Lung (tissue), 4 donors: ENCODE results near the gene FCMR. TPM values are rescaled to one million over a fixed set of nuclear protein-coding genes. Genes with fewer than 3 reads are reported as not detected.

Experiments
- polyA plus RNA-seq, 2 donors: library from polyadenylated mRNA; stranded (reverse); fragments of 200-250 nt; gene quantifications; one replicate each; pipeline ENCODE4 v1.2.1, GENCODE V29; 2013
- total RNA-seq, 2 donors: library from RNA; depleted of rRNA in 1 of 2; stranded (reverse); fragments of >200 nt in 1 of 2; gene quantifications; one replicate each; pipeline ENCODE4 v1.2.1, GENCODE V29; 2014 to 2021
- donor health status: Bipolar disorder and iron deficiency.
- donor health status: healthy.
- donor health status: DM: yes; HTN: yes; CAD: no.

Gene FCMR
- total and polyA plus RNA-seq, 4 donors = 3.6 to 13.3 (median 9.5) TPM

Other genes with a start within 250 kb of the FCMR start
- 100 to 1,000 TPM in 1 of 2 donors, 10 to 100 TPM in 1; 35.8 to 116 TPM for gene MAPKAPK2, start 237.0 kb downstream of the FCMR start, total RNA-seq
- 10 to 100 TPM; 55.7 to 94.5 TPM for gene MAPKAPK2, start 237.0 kb downstream of the FCMR start, polyA plus RNA-seq
- under 1 TPM in 1 of 2 donors, not detected in 1; 0.12 TPM for gene IL19, start 151.2 kb downstream of the FCMR start, total RNA-seq
- under 1 TPM; 0.10 to 0.68 TPM for gene IL19, start 151.2 kb downstream of the FCMR start, polyA plus RNA-seq
- 1 to 10 TPM; 2.4 to 3.4 TPM for gene IL10, start 149.4 kb downstream of the FCMR start, total RNA-seq
- 10 to 100 TPM in 1 of 2 donors, under 1 TPM in 1; 0.37 to 37.3 TPM for gene IL10, start 149.4 kb downstream of the FCMR start, polyA plus RNA-seq
- not detected for gene IL20, start 56.3 kb downstream of the FCMR start, total RNA-seq
- under 1 TPM; 0.11 to 0.12 TPM for gene IL20, start 56.3 kb downstream of the FCMR start, polyA plus RNA-seq
- not detected for gene IL24, start 24.5 kb downstream of the FCMR start, total RNA-seq
- gene IL24, start 24.5 kb downstream of the FCMR start, polyA plus RNA-seq = 1 to 10 TPM in 1 of 2 donors, under 1 TPM in 1; 0.67 to 8.7 TPM
- gene PIGR, start 24.5 kb upstream of the FCMR start, total RNA-seq = 100 to 1,000 TPM; 381 to 845 TPM
- gene PIGR, start 24.5 kb upstream of the FCMR start, polyA plus RNA-seq = 100 to 1,000 TPM; 131 to 216 TPM
- under 1 TPM in 1 of 2 donors, not detected in 1; 0.40 TPM for gene FCAMR, start 48.5 kb upstream of the FCMR start, total RNA-seq
- under 1 TPM in 1 of 2 donors, not detected in 1; 0.18 TPM for gene FCAMR, start 48.5 kb upstream of the FCMR start, polyA plus RNA-seq
- gene C1orf116, start 110.8 kb upstream of the FCMR start, total RNA-seq = 100 to 1,000 TPM; 123 to 130 TPM
- 10 to 100 TPM; 27.7 to 59.9 TPM for gene C1orf116, start 110.8 kb upstream of the FCMR start, polyA plus RNA-seq
- gene YOD1, start 129.3 kb upstream of the FCMR start, total RNA-seq = 10 to 100 TPM in 1 of 2 donors, 1 to 10 TPM in 1; 7.1 to 34.4 TPM
- 1 to 10 TPM; 3.4 to 3.7 TPM for gene YOD1, start 129.3 kb upstream of the FCMR start, polyA plus RNA-seq
- 10 to 100 TPM; 50.8 to 52.3 TPM for gene PFKFB2, start 131.3 kb upstream of the FCMR start, total RNA-seq
- 10 to 100 TPM; 19.9 to 28.4 TPM for gene PFKFB2, start 131.3 kb upstream of the FCMR start, polyA plus RNA-seq
- 1 to 10 TPM; 4.2 to 6.5 TPM for gene C4BPB, start 166.9 kb upstream of the FCMR start, total RNA-seq
- 1 to 10 TPM; 2.6 to 5.1 TPM for gene C4BPB, start 166.9 kb upstream of the FCMR start, polyA plus RNA-seq
- 100 to 1,000 TPM; 158 to 203 TPM for gene C4BPA, start 182.3 kb upstream of the FCMR start, total RNA-seq
- 100 to 1,000 TPM in 1 of 2 donors, 10 to 100 TPM in 1; 21.2 to 213 TPM for gene C4BPA, start 182.3 kb upstream of the FCMR start, polyA plus RNA-seq